Naive thymus-derived CD8-positive, alpha-beta T cell (primary cell): ENCODE measurements around the gene MCM9. TPM values are rescaled to one million over a fixed set of nuclear protein-coding genes. Genes with fewer than 3 reads are reported as not detected.

Source experiments
- ATAC-seq, 2 donors: fragments of 150-1000 bp; cut with Tn5 transposase in 1 of 2; sonication (Bioruptor Pico), chemical (Tn5 transposase) in 1 of 2; 1 replicate in 1 of 2; 2 replicates in 1 of 2; pipeline ENCODE4 v1.10.0; 2021; ENCODE audit warnings: mild to moderate bottlenecking in 2 of 2, moderate library complexity in 2 of 2
- POLR2A ChIA-PET: fragments of 350-600 bp; sonication (Branson Sonifier 250); formaldehyde crosslinking; loops from one replicate; lab custom pipeline; 2021; ENCODE audit warnings: antibody characterized with exemption; lab: Charles Lee
- DNase-seq, 10 donors: peaks; one replicate each; pipeline versions ENCODE4 v3.0.0 to v3.0.0-alpha.2; 2020 to 2022
- H3K27ac Mint-ChIP-seq, 10 donors: one replicate each; pipeline ENCODE4 v1.8.0; 2020 to 2022; ENCODE audit warnings: mild to moderate bottlenecking in 10 of 10, mixed read lengths in 10 of 10, moderate library complexity in 4 of 10, inconsistent platforms in 1 of 10
- H3K27me3 Mint-ChIP-seq, 5 donors: one replicate each; pipeline ENCODE4 v1.8.0; 2021 to 2022; ENCODE audit warnings: mixed read lengths in 5 of 5
- H3K36me3 Mint-ChIP-seq, 3 donors: one replicate each; pipeline ENCODE4 v1.8.0; 2020 to 2022; ENCODE audit warnings: mixed read lengths in 3 of 3, mild to moderate bottlenecking in 2 of 3, inconsistent platforms in 1 of 3
- H3K4me1 Mint-ChIP-seq, 4 donors: one replicate each; pipeline ENCODE4 v1.8.0; 2021 to 2022; ENCODE audit warnings: mixed read lengths in 4 of 4
- H3K4me3 Mint-ChIP-seq, 10 donors: one replicate each; pipeline ENCODE4 v1.8.0; 2020 to 2022; ENCODE audit warnings: mild to moderate bottlenecking in 10 of 10, mixed read lengths in 10 of 10, moderate library complexity in 6 of 10, inconsistent platforms in 1 of 10
- H3K9me3 Mint-ChIP-seq, 9 donors: one replicate each; pipeline ENCODE4 v1.8.0; 2020 to 2022; ENCODE audit warnings: mixed read lengths in 9 of 9, mild to moderate bottlenecking in 3 of 9, inconsistent platforms in 1 of 9, moderate library complexity in 1 of 9
- polyA plus RNA-seq, 3 donors: library from polyadenylated mRNA; unstranded; fragments of 300-500 nt; fragmentation: Illumina TruSeq; gene quantifications; one replicate each; pipeline ENCODE4 v1.2.3, GENCODE V29; 2021
- total RNA-seq, 8 experiments: library from RNA in 2 of 8; stranded (reverse) in 2 of 8; gene quantifications; one replicate each; pipeline ENCODE4 v1.2.3 and lab custom pipeline; 2021 to 2026

MCM9 gene
- total and polyA plus RNA-seq, 5 experiments from 2014 or later = 9.3 to 34.2 (median 12.2) TPM

- H3K4me1 Mint-ChIP-seq = peaks cover 30 to 77% (median 70%) of the 10 kb centered on the region in 4 donors
- no peaks in the 10 kb centered on the region for H3K27me3 Mint-ChIP-seq
- H3K36me3 Mint-ChIP-seq = peaks cover 0 to 89% (median 26%) of the 10 kb centered on the region in 3 donors
- no peaks in the 10 kb centered on the region for H3K9me3 Mint-ChIP-seq
- ATAC-seq = no peak
- H3K27ac Mint-ChIP-seq = peak overlapping the region in 8 of 10 donors; percentile 6 to 80 (median 52)
- POLR2A ChIA-PET = interaction anchor here (0.7 to 3.2 kb wide), 2 partner anchors 9 to 303 kb away, joined by 4 to 18 read pairs; partner anchors contain the start of gene ASF1A
- no peak for DNase-seq
- H3K4me3 Mint-ChIP-seq = peak overlapping the region in 3 of 10 donors; percentile 16 to 29 (median 27)
Observed at GRCh38 chr6:118903138-118903537, 31.8 kb downstream of the MCM9 start.

GRCh38 chr6:118902726-118903125, 32.2 kb downstream of the MCM9 start:
- Mint-ChIP-seq H3K9me3 (no peaks in the 10 kb centered on the region), H3K27ac (peak overlapping the region in 8 of 10 donors; percentile 4 to 80 (median 38)), H3K4me1 (peaks cover 34 to 81% (median 74%) of the 10 kb centered on the region in 4 donors), H3K36me3 (peaks cover 0 to 89% (median 23%) of the 10 kb centered on the region in 3 donors), H3K27me3 (no peaks in the 10 kb centered on the region), H3K4me3 (peak overlapping the region in 3 of 10 donors; percentile 2 to 28 (median 27))
- POLR2A ChIA-PET = interaction anchor here (0.7 to 3.2 kb wide), 2 partner anchors 9 to 302 kb away, joined by 4 to 18 read pairs; partner anchors contain the start of gene ASF1A
- no peak for ATAC-seq
- DNase-seq = no peak

GRCh38 chr6:118899948-118900347, 35.0 kb downstream of the MCM9 start:
- Mint-ChIP-seq H3K4me1 (peaks cover 38 to 80% (median 77%) of the 10 kb centered on the region in 4 donors), H3K36me3 (peaks cover 0 to 66% (median 10%) of the 10 kb centered on the region in 3 donors), H3K27me3 (no peaks in the 10 kb centered on the region), H3K9me3 (no peaks in the 10 kb centered on the region), H3K4me3 (peak overlapping the region in 8 of 10 donors; percentile 44 to 74 (median 55)), H3K27ac (peak overlapping the region in 7 of 10 donors; percentile 12 to 82 (median 37))
- DNase-seq (peak in 3 of 10 donors; percentile 11 to 28 (median 12)), ATAC-seq (peak; percentile 67 to 82)
- POLR2A ChIA-PET = interaction anchor here (1.6 kb wide), 1 partner anchor 9 kb away, joined by 5 read pairs; no protein-coding TSS in a partner anchor

GRCh38 chr6:118897386-118897785, 37.6 kb downstream of the MCM9 start:
- H3K36me3 Mint-ChIP-seq = peaks cover 4 to 44% (median 5%) of the 10 kb centered on the region in 3 donors
- peaks cover 0 to 1% (median 0%) of the 10 kb centered on the region in 5 donors for H3K27me3 Mint-ChIP-seq
- H3K9me3 Mint-ChIP-seq = no peaks in the 10 kb centered on the region
- H3K4me1 Mint-ChIP-seq = peaks cover 41 to 75% (median 63%) of the 10 kb centered on the region in 4 donors
- H3K27ac Mint-ChIP-seq = peak overlapping the region in 7 of 10 donors; percentile 13 to 77 (median 55)
- peak overlapping the region in 9 of 10 donors; percentile 15 to 69 (median 60) for H3K4me3 Mint-ChIP-seq
- POLR2A ChIA-PET = interaction anchor here (0.9 to 6.0 kb wide), 4 partner anchors 13 to 188 kb away, joined by 3 to 51 read pairs (median 4); partner anchors contain the start of gene MCM9
- no peak for ATAC-seq
- DNase-seq = no peak

GRCh38 chr6:118896339-118897136, 38.4 kb downstream of the MCM9 start:
- H3K36me3 Mint-ChIP-seq = peaks cover 4 to 35% (median 5%) of the 10 kb centered on the region in 3 donors

GRCh38 chr6:118895859-118896258, 39.1 kb downstream of the MCM9 start:
- Mint-ChIP-seq H3K36me3 (peaks cover 4 to 28% (median 5%) of the 10 kb centered on the region in 3 donors), H3K27me3 (peaks cover 0 to 1% (median 0%) of the 10 kb centered on the region in 5 donors), H3K27ac (peak overlapping the region in 8 of 10 donors; percentile 36 to 91 (median 76)), H3K4me1 (peaks cover 49 to 76% (median 64%) of the 10 kb centered on the region in 4 donors), H3K4me3 (peak overlapping the region; percentile 64 to 94 (median 78)), H3K9me3 (no peaks in the 10 kb centered on the region)
- ATAC-seq = no peak
- no peak for DNase-seq
- POLR2A ChIA-PET = interaction anchor here (0.9 to 6.0 kb wide), 7 partner anchors 9 to 330 kb away, joined by 3 to 51 read pairs (median 6); partner anchors contain the start of genes FAM184A and MCM9

More at GRCh38 chr6:118896339-118897136, 38.4 kb downstream of the MCM9 start:
- Mint-ChIP-seq H3K4me1 (peaks cover 48 to 76% (median 64%) of the 10 kb centered on the region in 4 donors), H3K9me3 (no peaks in the 10 kb centered on the region), H3K27me3 (peaks cover 0 to 1% (median 0%) of the 10 kb centered on the region in 5 donors), H3K4me3 (peak overlapping the region; percentile 64 to 94 (median 78)), H3K27ac (peak overlapping the region in 8 of 10 donors; percentile 36 to 91 (median 76))
- POLR2A ChIA-PET = interaction anchor here (0.9 to 6.0 kb wide), 6 partner anchors 8 to 331 kb away, joined by 3 to 51 read pairs (median 4); partner anchors contain the start of gene MCM9
- ATAC-seq (no peak), DNase-seq (peak in 3 of 10 donors; percentile 39 to 41 (median 40))

- no peak for ATAC-seq
- no peak for DNase-seq
- H3K27ac Mint-ChIP-seq = peak overlapping the region in 8 of 10 donors; percentile 77 to 92 (median 88)
- H3K4me3 Mint-ChIP-seq = peak overlapping the region; percentile 70 to 94 (median 87)
- no peaks in the 10 kb centered on the region for H3K9me3 Mint-ChIP-seq
- H3K27me3 Mint-ChIP-seq = peaks cover 0 to 1% (median 0%) of the 10 kb centered on the region in 5 donors
- H3K4me1 Mint-ChIP-seq = peaks cover 44 to 75% (median 62%) of the 10 kb centered on the region in 4 donors
- POLR2A ChIA-PET = interaction anchor here (0.6 to 6.0 kb wide), 14 partner anchors 9 to 183 kb away, joined by 3 to 51 read pairs (median 6); partner anchors contain the start of genes FAM184A and MCM9
- peaks cover 4 to 23% (median 5%) of the 10 kb centered on the region in 3 donors for H3K36me3 Mint-ChIP-seq
Observed at GRCh38 chr6:118895261-118895560, 39.7 kb downstream of the MCM9 start.

- Mint-ChIP-seq H3K4me1 (peaks cover 39 to 73% (median 62%) of the 10 kb centered on the region in 4 donors), H3K4me3 (peak overlapping the region; percentile 90 to 99 (median 94)), H3K27me3 (peaks cover 0 to 1% (median 0%) of the 10 kb centered on the region in 5 donors), H3K27ac (peak overlapping the region; percentile 97 to 100 (median 98)), H3K36me3 (peaks cover 4 to 18% (median 5%) of the 10 kb centered on the region in 3 donors), H3K9me3 (no peaks in the 10 kb centered on the region)
- ATAC-seq (peak; percentile 34 to 53), DNase-seq (peak; percentile 52 to 82 (median 66))
- POLR2A ChIA-PET = interaction anchor here (0.6 to 6.0 kb wide), 29 partner anchors 9 to 1292 kb away, joined by 3 to 51 read pairs (median 6); partner anchors contain the start of genes CEP85L, FAM184A, GOPC and MCM9
Observed at GRCh38 chr6:118894425-118895260, 40.3 kb downstream of the MCM9 start.

GRCh38 chr6:118893807-118894424, 41.0 kb downstream of the MCM9 start, which contains the start of gene ASF1A:
Gene ASF1A, plus strand, starts transcription at chr6:118894152. Its CDS starts 262 bp downstream, at chr6:118894414.
- peaks cover 3 to 12% (median 4%) of the 10 kb centered on the region in 3 donors for H3K36me3 Mint-ChIP-seq
- ATAC-seq = peak; percentile 73 to 74
- H3K4me1 Mint-ChIP-seq = peaks cover 38 to 72% (median 62%) of the 10 kb centered on the region in 4 donors
- peak within 1 kb of the TSS; percentile 97 to 100 (median 99) for H3K27ac Mint-ChIP-seq
- peak within 1 kb of the TSS; percentile 90 to 99 (median 95) for H3K4me3 Mint-ChIP-seq
- DNase-seq = peak; percentile 93 to 97 (median 95)
- no peaks in the 10 kb centered on the region for H3K9me3 Mint-ChIP-seq
- POLR2A ChIA-PET = interaction anchor here (0.7 to 6.0 kb wide), 28 partner anchors 10 to 1292 kb away, joined by 3 to 51 read pairs (median 6); partner anchors contain the start of genes CEP85L, FAM184A, GOPC and MCM9
- peaks cover 0 to 1% (median 0%) of the 10 kb centered on the region in 5 donors for H3K27me3 Mint-ChIP-seq

GRCh38 chr6:118893064-118893806, 41.7 kb downstream of the MCM9 start:
- Mint-ChIP-seq H3K27ac (peak overlapping the region; percentile 97 to 100 (median 99)), H3K27me3 (peaks cover 0 to 1% (median 0%) of the 10 kb centered on the region in 5 donors), H3K9me3 (no peaks in the 10 kb centered on the region), H3K36me3 (peaks cover 2 to 9% (median 4%) of the 10 kb centered on the region in 3 donors), H3K4me1 (peaks cover 35 to 72% (median 62%) of the 10 kb centered on the region in 4 donors), H3K4me3 (peak overlapping the region; percentile 90 to 99 (median 95))
- ATAC-seq (peak; percentile 36 to 59), DNase-seq (peak in 6 of 10 donors; percentile 20 to 80 (median 56))
- POLR2A ChIA-PET = interaction anchor here (0.6 to 6.0 kb wide), 28 partner anchors 10 to 1291 kb away, joined by 3 to 51 read pairs (median 6); partner anchors contain the start of genes CEP85L, FAM184A, GOPC and MCM9
